Subcutaneous abdominal adipose tissue (tissue), 5 donors: Measurements from ENCODE around the gene TFIP11.

Experiments
- H3K27ac ChIP-seq: one replicate; pipeline ENCODE4 v1.7.0; 2013; ENCODE audit warnings: low read depth, mild to moderate bottlenecking, inconsistent platforms, low read length, moderate library complexity
- H3K27me3 ChIP-seq, 5 donors: one replicate each; pipeline ENCODE4 v1.7.0; 2013; ENCODE audit warnings: low read length in 5 of 5, inconsistent platforms in 1 of 5; ENCODE audit not compliant: control insufficient read depth in 5 of 5, insufficient read depth in 4 of 5
- H3K36me3 ChIP-seq, 5 donors: one replicate each; pipeline ENCODE4 v1.7.0; 2013; ENCODE audit warnings: low read length in 5 of 5; ENCODE audit not compliant: control insufficient read depth in 5 of 5, insufficient read depth in 5 of 5
- H3K4me1 ChIP-seq, 5 donors: one replicate each; pipeline ENCODE4 v1.7.0; 2013; ENCODE audit warnings: low read length in 5 of 5, mild to moderate bottlenecking in 3 of 5, moderate library complexity in 1 of 5; ENCODE audit not compliant: control insufficient read depth in 5 of 5, insufficient read depth in 5 of 5
- H3K4me3 ChIP-seq, 5 donors: one replicate each; pipeline ENCODE4 v1.7.0; 2013; ENCODE audit warnings: low read length in 5 of 5, low read depth in 1 of 5
- H3K9ac ChIP-seq, 5 donors: one replicate each; pipeline ENCODE4 v1.7.0; 2013; ENCODE audit warnings: low read length in 5 of 5, mild to moderate bottlenecking in 4 of 5, moderate library complexity in 3 of 5
- H3K9me3 ChIP-seq, 5 donors: one replicate each; pipeline ENCODE4 v1.7.0; 2013; ENCODE audit warnings: low read length in 5 of 5; ENCODE audit not compliant: control insufficient read depth in 5 of 5
- donor health status: healthy.
- donor health status: healthy.
- donor health status: healthy.
- donor health status: healthy.
- donor health status: healthy.

TFIP11 gene

GRCh38 chr22:26482161-26482560, 30.1 kb downstream of the TFIP11 start:
- Histone ChIP-seq H3K9ac (peak overlapping the region in 2 of 5 donors; percentile 94 to 98), H3K4me1 (peaks cover 9 to 60% (median 52%) of the 10 kb centered on the region in 5 donors), H3K27ac (no peak overlapping the region)

GRCh38 chr22:26481694-26482093, 30.6 kb downstream of the TFIP11 start:
- Histone ChIP-seq H3K4me3 (no peak overlapping the region), H3K9me3 (no peaks in the 10 kb centered on the region), H3K36me3 (peaks cover 11 to 27% (median 16%) of the 10 kb centered on the region in 5 donors), H3K27me3 (no peaks in the 10 kb centered on the region), H3K9ac (peak overlapping the region in 1 of 5 donors; percentile 94), H3K27ac (no peak overlapping the region), H3K4me1 (peaks cover 9 to 60% (median 52%) of the 10 kb centered on the region in 5 donors)

More at GRCh38 chr22:26482161-26482560, 30.1 kb downstream of the TFIP11 start:
- no peak overlapping the region for H3K4me3 ChIP-seq
- peaks cover 7 to 24% (median 12%) of the 10 kb centered on the region in 5 donors for H3K36me3 ChIP-seq
- no peaks in the 10 kb centered on the region for H3K9me3 ChIP-seq
- H3K27me3 ChIP-seq = no peaks in the 10 kb centered on the region

DNA sequence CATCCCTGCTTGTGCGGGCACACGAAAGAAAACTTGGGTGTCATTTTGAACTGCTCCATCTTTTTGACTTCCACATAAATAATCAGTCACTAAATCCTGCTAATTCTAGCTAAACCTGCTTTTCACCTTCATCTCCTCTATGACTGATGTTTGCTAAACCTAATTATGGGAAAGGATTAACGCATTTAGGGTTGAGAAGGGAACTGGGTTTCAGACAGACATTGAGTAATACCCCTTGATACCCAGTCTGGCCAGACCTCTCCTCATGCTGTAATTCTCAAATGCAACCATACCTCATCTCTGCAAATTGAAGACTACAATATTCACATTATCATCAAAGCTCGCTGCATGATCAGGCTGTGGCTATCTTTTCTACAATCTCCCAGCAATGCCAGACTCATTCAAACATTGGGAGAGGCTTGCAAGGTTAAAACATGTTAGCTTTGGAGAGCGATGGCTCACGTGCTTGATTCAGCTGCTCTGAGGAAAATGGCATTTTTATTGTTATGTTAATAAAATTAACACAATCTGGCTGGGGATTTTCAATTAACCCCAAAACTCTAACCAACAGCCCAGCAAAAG, 31.1 kb downstream of the TFIP11 start:
- no peaks in the 10 kb centered on the region for H3K9me3 ChIP-seq
- no peak overlapping the region for H3K27ac ChIP-seq
- no peak overlapping the region for H3K4me3 ChIP-seq
- peaks cover 16 to 29% (median 21%) of the 10 kb centered on the region in 5 donors for H3K36me3 ChIP-seq
- H3K4me1 ChIP-seq = peaks cover 9 to 60% (median 52%) of the 10 kb centered on the region in 5 donors
- no peaks in the 10 kb centered on the region for H3K27me3 ChIP-seq
- H3K9ac ChIP-seq = peak overlapping the region in 1 of 5 donors; percentile 94

- H3K27me3 ChIP-seq = no peaks in the 10 kb centered on the region
- H3K36me3 ChIP-seq = peaks cover 17 to 33% (median 22%) of the 10 kb centered on the region in 5 donors
- no peaks in the 10 kb centered on the region for H3K9me3 ChIP-seq
- H3K4me3 ChIP-seq = peak overlapping the region in 1 of 5 donors; percentile 23
- peaks cover 9 to 60% (median 52%) of the 10 kb centered on the region in 5 donors for H3K4me1 ChIP-seq
- no peak overlapping the region for H3K27ac ChIP-seq
- H3K9ac ChIP-seq = peak overlapping the region in 2 of 5 donors; percentile 34 to 67
Observed at GRCh38 chr22:26480611-26480932, 31.7 kb downstream of the TFIP11 start.

GRCh38 chr22:26479792-26480610, 32.3 kb downstream of the TFIP11 start:
- Histone ChIP-seq H3K27ac (no peak overlapping the region), H3K9me3 (no peaks in the 10 kb centered on the region), H3K9ac (peak overlapping the region in 3 of 5 donors; percentile 34 to 67 (median 64)), H3K27me3 (no peaks in the 10 kb centered on the region), H3K4me1 (peaks cover 9 to 57% (median 50%) of the 10 kb centered on the region in 5 donors), H3K4me3 (peak overlapping the region in 2 of 5 donors; percentile 23 to 38), H3K36me3 (peaks cover 18 to 39% (median 23%) of the 10 kb centered on the region in 5 donors)

DNA sequence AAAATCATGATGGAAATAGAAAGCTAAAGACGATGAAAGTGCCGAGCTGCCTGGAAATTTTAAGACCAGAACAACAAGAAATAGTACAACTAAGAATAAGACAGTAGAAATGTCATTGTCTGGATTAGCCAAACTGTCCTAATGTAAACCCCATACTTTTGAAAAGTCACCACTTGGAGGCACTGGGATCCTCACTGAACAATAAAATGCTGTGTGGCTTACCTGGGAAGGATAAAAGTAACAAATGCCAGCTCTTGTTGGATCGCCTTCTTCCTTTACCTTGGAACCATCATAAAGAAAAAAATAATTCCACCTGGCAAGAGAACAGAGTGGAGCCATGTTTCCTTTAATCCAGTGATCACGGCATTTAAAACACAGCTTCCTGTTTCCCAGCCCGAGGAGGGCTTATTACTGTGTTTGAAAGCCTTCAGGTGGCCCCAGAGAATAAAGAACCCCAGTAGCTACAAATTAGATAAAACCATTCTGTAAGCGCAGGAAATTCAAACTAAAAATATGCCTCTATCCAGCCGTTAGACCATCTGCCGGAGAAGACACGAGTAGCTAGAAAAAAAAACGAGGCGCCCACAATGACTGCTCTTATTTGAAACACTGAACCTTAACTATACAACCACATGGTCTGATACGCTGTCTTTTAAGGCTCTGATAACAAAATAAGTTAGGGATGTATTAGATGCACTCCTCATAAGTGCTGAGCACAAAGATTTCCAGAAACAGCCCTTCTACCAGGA, 33.1 kb downstream of the TFIP11 start:
- Histone ChIP-seq H3K9ac (peak overlapping the region in 3 of 5 donors; percentile 64 to 67 (median 66)), H3K4me3 (peak overlapping the region in 1 of 5 donors; percentile 38), H3K27me3 (no peaks in the 10 kb centered on the region), H3K4me1 (peaks cover 2 to 50% (median 42%) of the 10 kb centered on the region in 5 donors), H3K27ac (no peak overlapping the region), H3K36me3 (peaks cover 26 to 43% (median 28%) of the 10 kb centered on the region in 5 donors), H3K9me3 (no peaks in the 10 kb centered on the region)

DNA sequence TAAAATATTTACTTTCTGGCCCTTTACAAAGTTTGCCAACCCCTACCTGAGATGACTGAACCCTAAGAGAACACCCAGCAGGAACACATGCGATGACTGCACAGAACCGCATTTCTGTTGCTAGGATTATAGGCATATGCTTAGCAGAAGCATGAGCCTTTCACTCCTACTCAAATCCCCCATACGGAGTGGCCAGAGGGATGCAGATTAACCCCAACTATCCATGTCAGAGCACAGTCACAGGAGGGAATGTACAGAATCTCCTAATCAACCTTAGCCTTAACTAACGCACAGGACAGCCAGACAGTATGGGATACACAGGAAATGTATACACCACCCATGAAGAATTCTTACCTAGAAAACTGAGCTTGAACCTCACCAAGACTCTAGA, 34.9 kb downstream of the TFIP11 start:
- Histone ChIP-seq H3K36me3 (peaks cover 34 to 61% (median 41%) of the 10 kb centered on the region in 5 donors), H3K27ac (no peak overlapping the region), H3K4me3 (no peak overlapping the region), H3K9ac (no peak overlapping the region), H3K27me3 (no peaks in the 10 kb centered on the region), H3K9me3 (no peaks in the 10 kb centered on the region), H3K4me1 (peaks cover 0 to 35% (median 29%) of the 10 kb centered on the region in 5 donors)

- Histone ChIP-seq H3K4me3 (no peak overlapping the region), H3K27ac (no peak overlapping the region), H3K9ac (no peak overlapping the region), H3K36me3 (peaks cover 40 to 67% (median 46%) of the 10 kb centered on the region in 5 donors), H3K9me3 (no peaks in the 10 kb centered on the region), H3K4me1 (peaks cover 0 to 30% (median 26%) of the 10 kb centered on the region in 5 donors), H3K27me3 (no peaks in the 10 kb centered on the region)
Observed at GRCh38 chr22:26476705-26477340, 35.5 kb downstream of the TFIP11 start.

DNA sequence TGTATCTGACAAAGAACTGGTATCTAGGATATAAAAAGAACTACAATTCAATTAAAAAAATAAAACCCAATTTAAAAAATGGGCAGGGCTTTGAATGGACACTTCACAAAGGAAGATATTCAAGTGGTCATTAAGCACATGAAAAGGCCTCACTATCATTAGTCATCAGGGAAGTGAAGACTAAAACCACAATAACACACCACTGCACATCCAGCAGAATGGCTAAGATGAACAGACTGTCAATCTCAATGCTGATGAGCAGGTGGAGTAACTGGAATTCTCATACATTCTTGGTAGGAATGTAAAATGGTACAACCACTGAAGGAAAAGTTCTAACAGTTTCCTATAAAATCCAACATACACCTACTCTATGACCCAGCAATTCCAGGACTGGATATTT, 37.6 kb downstream of the TFIP11 start:
- no peak overlapping the region for H3K4me3 ChIP-seq
- H3K9ac ChIP-seq = no peak overlapping the region
- H3K27ac ChIP-seq = no peak overlapping the region
- peaks cover 46 to 80% (median 64%) of the 10 kb centered on the region in 5 donors for H3K36me3 ChIP-seq
- H3K9me3 ChIP-seq = no peaks in the 10 kb centered on the region
- H3K4me1 ChIP-seq = peaks cover 0 to 8% (median 8%) of the 10 kb centered on the region in 5 donors
- no peaks in the 10 kb centered on the region for H3K27me3 ChIP-seq
